HUDEP-2 (cell line): ENCODE measurements around the gene OR6J1.
"Not testable (repeated sequence)": the region's sequence is repeated elsewhere in the genome, so short reads cannot be mapped to it uniquely, and the experiment has no call there.

Experiments
- DNase-seq, 76 experiments: peaks; one replicate each; lab custom pipeline; 2025; ENCODE audit not compliant: unreplicated experiment in 76 of 76; lab: John Stamatoyannopoulos, UW

The OR6J1 gene

GRCh38 chr14:22651586-22651985 lies 7.4 kb upstream of the OR6J1 start:
- DNase-seq: no peak

- DNase-seq: peak in 5 of 76 experiments; percentile 21 to 51 (median 26)
These were observed 6.9 kb upstream of the OR6J1 start for GRCh38 chr14:22650960-22651521.

- no peak for DNase-seq
These were observed 6.0 kb upstream of the OR6J1 start for GRCh38 chr14:22650046-22650739.

- no peak for DNase-seq
These were observed 4.4 kb upstream of the OR6J1 start for GRCh38 chr14:22648506-22648905.

GRCh38 chr14:22646570-22647254 lies 2.6 kb upstream of the OR6J1 start:
- no peak for DNase-seq

- no peak for DNase-seq
These were observed 2.3 kb downstream of the OR6J1 start for GRCh38 chr14:22641846-22642245.

GRCh38 chr14:22640192-22640591 lies 4.0 kb downstream of the OR6J1 start:
- no peak for DNase-seq

GRCh38 chr14:22635980-22636379 lies 8.2 kb downstream of the OR6J1 start:
- DNase-seq: not testable (repeated sequence)

- DNase-seq: no peak
These were observed 9.8 kb downstream of the OR6J1 start for GRCh38 chr14:22634233-22634900.

- no peak for DNase-seq
These were observed 13.7 kb downstream of the OR6J1 start for GRCh38 chr14:22630486-22630885.

GRCh38 chr14:22630066-22630465 lies 14.1 kb downstream of the OR6J1 start:
- peak in 1 of 76 experiments; percentile 10 for DNase-seq

GRCh38 chr14:22629361-22629760 lies 14.8 kb downstream of the OR6J1 start:
- no peak for DNase-seq

GRCh38 chr14:22627506-22628263 lies 16.5 kb downstream of the OR6J1 start:
- no peak for DNase-seq

- peak in 10 of 76 experiments; percentile 2 to 24 (median 10) for DNase-seq
These were observed 17.6 kb downstream of the OR6J1 start for GRCh38 chr14:22626590-22626989.

GRCh38 chr14:22623047-22623446 lies 21.1 kb downstream of the OR6J1 start:
- DNase-seq: peak in 12 of 76 experiments; percentile 9 to 47 (median 23)

GRCh38 chr14:22622255-22622654 lies 21.9 kb downstream of the OR6J1 start:
- DNase-seq: no peak

- not testable (repeated sequence) for DNase-seq
These were observed 28.4 kb downstream of the OR6J1 start for GRCh38 chr14:22615765-22616164.

- no peak for DNase-seq
These were observed 29.8 kb downstream of the OR6J1 start for GRCh38 chr14:22614240-22614799.

GRCh38 chr14:22613736-22614239 lies 30.4 kb downstream of the OR6J1 start:
- DNase-seq: no peak

- no peak for DNase-seq
These were observed 31.0 kb downstream of the OR6J1 start for GRCh38 chr14:22613106-22613695.
